Measurements from ENCODE around the gene FBLIM1. TPM values are rescaled to one million over a fixed set of nuclear protein-coding genes. Genes with fewer than 3 reads are reported as not detected.

The FBLIM1 gene
- polyA plus RNA-seq, 1 experiment = 122 TPM

GRCh38 chr1:15736038-15736891 is 22.3 kb upstream of the FBLIM1 start, which contains the start of gene SLC25A34:
SLC25A34 (plus strand) TSS chr1:15736258; CDS start chr1:15736486, 228 bp downstream.
- H3K4me3 ChIP-seq (ENCODE audit: low read depth, low read length) = no peak within 1 kb of the TSS
- no peaks in the 10 kb centered on the region; the same call in 1 of the 2 replicates for H3K9me3 ChIP-seq (ENCODE audit: control insufficient read depth, insufficient read depth, low read length)
- DNase-seq (ENCODE audit: low read depth, low spot score) = no peak
- H3K27me3 ChIP-seq (ENCODE audit: control insufficient read depth, insufficient read depth, low read length) = no peaks in the 10 kb centered on the region
- POLR2A ChIA-PET = no interaction called here
- TF ChIP-seq CTCF (IDR thresholded peaks at IDR 0.05; ENCODE audit: low read depth, low read length) = no peak
- CTCF ChIA-PET = no interaction called here
- no peak within 1 kb of the TSS for H3K27ac ChIP-seq (ENCODE audit: low read depth, low read length)

GRCh38 chr1:15736892-15737261 is 21.7 kb upstream of the FBLIM1 start:
- ChIA-PET POLR2A (interaction anchor here (0.7 kb wide), 1 partner anchor 42 kb away, joined by 4 read pairs; no protein-coding TSS in a partner anchor), CTCF (no interaction called here)
- H3K27ac ChIP-seq (ENCODE audit: low read depth, low read length) = no peak overlapping the region

GRCh38 chr1:15737324-15738319 is 21.0 kb upstream of the FBLIM1 start:
- Histone ChIP-seq H3K27me3 (ENCODE audit: control insufficient read depth, insufficient read depth, low read length) (no peaks in the 10 kb centered on the region), H3K4me3 (ENCODE audit: low read depth, low read length) (no peak overlapping the region), H3K27ac (ENCODE audit: low read depth, low read length) (no peak overlapping the region), H3K9me3 (ENCODE audit: control insufficient read depth, insufficient read depth, low read length) (no peaks in the 10 kb centered on the region; the same call in 1 of the 2 replicates)
- TF ChIP-seq CTCF (IDR thresholded peaks at IDR 0.05; ENCODE audit: low read depth, low read length) = no peak
- POLR2A ChIA-PET = interaction anchor here (0.6 to 0.7 kb wide), 2 partner anchors 41 to 84 kb away, joined by 4 read pairs; no protein-coding TSS in a partner anchor
- DNase-seq (ENCODE audit: low read depth, low spot score) = no peak
- CTCF ChIA-PET = interaction anchor here (0.6 to 1.2 kb wide), 2 partner anchors 18 to 616 kb away, joined by 3 read pairs; no protein-coding TSS in a partner anchor

More at GRCh38 chr1:15736892-15737261, 21.7 kb upstream of the FBLIM1 start:
- H3K4me3 ChIP-seq (ENCODE audit: low read depth, low read length) = no peak overlapping the region
- DNase-seq (ENCODE audit: low read depth, low spot score) = no peak
- H3K27me3 ChIP-seq (ENCODE audit: control insufficient read depth, insufficient read depth, low read length) = no peaks in the 10 kb centered on the region
- no peak for TF ChIP-seq CTCF (IDR thresholded peaks at IDR 0.05; ENCODE audit: low read depth, low read length)
- no peaks in the 10 kb centered on the region; the same call in 1 of the 2 replicates for H3K9me3 ChIP-seq (ENCODE audit: control insufficient read depth, insufficient read depth, low read length)

GRCh38 chr1:15738416-15739113 is 20.0 kb upstream of the FBLIM1 start:
- Histone ChIP-seq H3K9me3 (ENCODE audit: control insufficient read depth, insufficient read depth, low read length) (no peaks in the 10 kb centered on the region; the same call in 1 of the 2 replicates), H3K27ac (ENCODE audit: low read depth, low read length) (no peak overlapping the region), H3K4me3 (ENCODE audit: low read depth, low read length) (no peak overlapping the region), H3K27me3 (ENCODE audit: control insufficient read depth, insufficient read depth, low read length) (no peaks in the 10 kb centered on the region)
- no peak for TF ChIP-seq CTCF (IDR thresholded peaks at IDR 0.05; ENCODE audit: low read depth, low read length)
- POLR2A ChIA-PET = interaction anchor here (0.6 kb wide), 1 partner anchor 83 kb away, joined by 4 read pairs; no protein-coding TSS in a partner anchor
- CTCF ChIA-PET = interaction anchor here (1.2 kb wide), 1 partner anchor 19 kb away, joined by 3 read pairs; no protein-coding TSS in a partner anchor
- DNase-seq (ENCODE audit: low read depth, low spot score) = no peak
